Peyer's patch (tissue), 4 donors: ENCODE measurements around the gene BRAT1.

Experiments
- POLR2A ChIP-seq, 2 donors: fragments of 450-650 bp; IDR thresholded peaks; one replicate each; pipeline ENCODE4 v1.5.1; 2017; ENCODE audit warnings: antibody characterized with exemption in 2 of 2, mild to moderate bottlenecking in 2 of 2, moderate library complexity in 2 of 2
- TF ChIP-seq, protein P1 (sequence below), 6 experiments: fragments of 450-650 bp in 4 of 6; fragments of 200-600 bp in 2 of 6; sonication (generic) in 1 of 6; IDR thresholded peaks; one replicate each; pipeline ENCODE4 v1.5.1; 2017 to 2019; ENCODE audit warnings: antibody characterized with exemption in 6 of 6, mild to moderate bottlenecking in 3 of 6, moderate library complexity in 1 of 6

DNA sequence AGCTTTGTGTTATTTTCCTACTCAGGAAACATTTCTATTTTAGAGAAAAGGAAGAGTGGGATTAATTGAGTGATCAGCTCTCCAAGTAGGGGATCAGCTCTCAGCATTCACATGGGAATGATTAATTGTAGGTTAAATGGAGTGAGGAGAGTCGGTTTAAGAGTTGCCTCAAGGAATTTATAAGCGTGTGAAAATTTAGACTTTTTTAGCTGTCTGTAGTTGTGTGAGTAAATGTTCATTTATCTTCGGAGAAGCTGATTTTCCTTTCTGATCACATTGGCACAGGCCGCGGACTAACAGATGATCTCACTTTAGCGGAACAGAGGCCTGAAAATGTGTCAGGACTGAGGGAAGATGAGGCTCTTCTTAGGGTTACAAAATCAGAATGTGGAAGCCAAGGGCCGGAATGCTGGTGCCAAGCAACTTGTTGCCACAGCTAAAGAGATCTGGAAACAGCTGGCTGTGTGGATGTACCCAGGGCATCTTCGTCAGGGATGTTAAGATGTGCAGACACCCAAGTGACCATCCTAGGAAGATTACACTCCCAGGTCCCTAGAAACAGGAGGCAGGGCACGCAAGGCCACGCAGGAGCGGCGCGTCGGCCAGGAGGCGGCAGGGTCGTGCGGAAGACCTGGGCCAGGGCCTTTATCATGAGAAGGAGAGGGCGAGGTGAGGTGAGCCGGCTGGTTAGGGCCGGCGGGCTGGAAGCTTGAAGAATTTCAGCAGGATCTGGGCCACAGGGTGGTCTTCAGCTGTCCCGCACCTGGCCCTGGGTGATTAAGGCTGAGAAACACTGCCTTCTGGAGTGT lies 41.3 kb upstream of the BRAT1 start:
- TF ChIP-seq, protein P1, sequence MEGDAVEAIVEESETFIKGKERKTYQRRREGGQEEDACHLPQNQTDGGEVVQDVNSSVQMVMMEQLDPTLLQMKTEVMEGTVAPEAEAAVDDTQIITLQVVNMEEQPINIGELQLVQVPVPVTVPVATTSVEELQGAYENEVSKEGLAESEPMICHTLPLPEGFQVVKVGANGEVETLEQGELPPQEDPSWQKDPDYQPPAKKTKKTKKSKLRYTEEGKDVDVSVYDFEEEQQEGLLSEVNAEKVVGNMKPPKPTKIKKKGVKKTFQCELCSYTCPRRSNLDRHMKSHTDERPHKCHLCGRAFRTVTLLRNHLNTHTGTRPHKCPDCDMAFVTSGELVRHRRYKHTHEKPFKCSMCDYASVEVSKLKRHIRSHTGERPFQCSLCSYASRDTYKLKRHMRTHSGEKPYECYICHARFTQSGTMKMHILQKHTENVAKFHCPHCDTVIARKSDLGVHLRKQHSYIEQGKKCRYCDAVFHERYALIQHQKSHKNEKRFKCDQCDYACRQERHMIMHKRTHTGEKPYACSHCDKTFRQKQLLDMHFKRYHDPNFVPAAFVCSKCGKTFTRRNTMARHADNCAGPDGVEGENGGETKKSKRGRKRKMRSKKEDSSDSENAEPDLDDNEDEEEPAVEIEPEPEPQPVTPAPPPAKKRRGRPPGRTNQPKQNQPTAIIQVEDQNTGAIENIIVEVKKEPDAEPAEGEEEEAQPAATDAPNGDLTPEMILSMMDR (IDR thresholded peaks at IDR 0.05): no peak
- no peak for TF ChIP-seq POLR2A (IDR thresholded peaks at IDR 0.05)
